Right cardiac atrium (tissue), 5 donors: ENCODE results near the gene GPR173. TPM values are rescaled to one million over a fixed set of nuclear protein-coding genes. Genes with fewer than 3 reads are reported as not detected.

Source experiments
- ATAC-seq, 2 donors: fragments of 200-7000 bp; cut with Tn5 transposase; one replicate each; pipeline versions ENCODE4 v1.8.0 to v1.9.1; 2020; ENCODE audit warnings: moderate library complexity in 2 of 2, mild to moderate bottlenecking in 1 of 2
- DNase-seq, 3 donors: peaks; one replicate each; pipeline ENCODE4 v3.0.0-alpha.2; 2020
- H3K27ac ChIP-seq: one replicate; pipeline ENCODE4 v1.5.1; 2013; ENCODE audit warnings: mild to moderate bottlenecking, low read length, control low read depth, moderate library complexity
- H3K27me3 ChIP-seq: one replicate; pipeline ENCODE4 v1.6.1; 2013; ENCODE audit not compliant: control insufficient read depth, insufficient read depth
- H3K4me1 ChIP-seq: one replicate; pipeline ENCODE4 v1.6.1; 2013; ENCODE audit warnings: low read length; ENCODE audit not compliant: control insufficient read depth, insufficient read depth
- H3K4me3 ChIP-seq: one replicate; pipeline ENCODE4 v1.5.1; 2013; ENCODE audit warnings: low read length, control low read depth
- H3K9me3 ChIP-seq: one replicate; pipeline ENCODE4 v1.6.1; 2013; ENCODE audit warnings: low read length; ENCODE audit not compliant: control insufficient read depth
- WGBS: extraction: QIAGEN DNeasy Blood & Tissue Kit; methylation state at CpG from one replicate; pipeline ENCODE4 v1.1.7; 2013; 5-methylcytosine and 5-hydroxymethylcytosine counted together
- intact Hi-C, 4 donors: fragments of 100-400 bp; cut with DNase I; formaldehyde crosslinking; loops; one replicate each; pipeline versions ENCODE4 v1.11.0 to v1.14.0; 2022 to 2023
- long read RNA-seq, 4 donors: library from polyadenylated mRNA; unstranded; transcript quantifications; one replicate each; pipeline ENCODE4 v2.0.0, GENCODE V29; 2020 to 2021
- polyA plus RNA-seq: library from polyadenylated mRNA; stranded (reverse); fragments of 200-250 nt; gene quantifications from one replicate; pipeline ENCODE4 v1.2.3, GENCODE V29; 2013
- total RNA-seq, 4 donors: library from RNA; stranded (reverse); fragmentation: NEBNext Ultra II Directional; extraction: Animal tissue kit (Norgen Biotek cat#: 25700); gene quantifications; one replicate each; pipeline ENCODE4 v1.2.1, GENCODE V29; 2021
- donor health status: healthy with polysubstance abuse.
- donor health status: DM: no; HTN: yes; CAD: no.
- donor health status: DM: no; HTN: no; CAD: no.
- donor health status: DM: no; HTN: yes; CAD: no; lungs with severe emphysema.
- donor health status: DM: yes; HTN: yes; CAD: no.

Gene GPR173
- total RNA-seq (1 to 10 TPM; 2.2 to 2.9 (median 2.5) TPM), polyA plus RNA-seq (1.00 TPM)
- long read RNA-seq, donor 1, partial matches to known transcripts, result 0 of 3 reads
- long read RNA-seq, donor 1, other reads (novel, unspliced or antisense), result 2 of 3 reads
- long read RNA-seq, donor 2, partial matches to known transcripts, result 0 of 1 reads
- long read RNA-seq, donor 2, other reads (novel, unspliced or antisense), result 0 of 1 reads
- long read RNA-seq, donor 3, partial matches to known transcripts, result 0 of 3 reads
- long read RNA-seq, donor 3, other reads (novel, unspliced or antisense), result 3 of 3 reads
- long read RNA-seq, donor 4, result 0 reads

GRCh38 chrX:53048169-53049126, at the start of gene GPR173:
Gene GPR173, plus strand, starts transcription at chrX:53048789. Its CDS starts 27,833 bp downstream, at chrX:53076622.
- WGBS, result 2% methylated on average over 30 of the region's 38 CpGs
- peak within 1 kb of the TSS; percentile 67 for H3K27ac ChIP-seq
- H3K4me3 ChIP-seq, result peak within 1 kb of the TSS; percentile 57
- H3K9me3 ChIP-seq, result no peaks in the 10 kb centered on the region
- peak; percentile 95 to 97 for ATAC-seq
- intact Hi-C loops, result no loop called here
- no peaks in the 10 kb centered on the region for H3K4me1 ChIP-seq
- no peaks in the 10 kb centered on the region for H3K27me3 ChIP-seq
- DNase-seq, result peak; percentile 71 to 85 (median 82)

GRCh38 chrX:53000447-53001135, 48.0 kb upstream of the GPR173 start:
- H3K27me3 ChIP-seq, result no peaks in the 10 kb centered on the region
- no peak for ATAC-seq

GRCh38 chrX:53001958-53002357, 46.6 kb upstream of the GPR173 start:
- Histone ChIP-seq H3K27ac (no peak overlapping the region), H3K4me3 (no peak overlapping the region), H3K27me3 (no peaks in the 10 kb centered on the region), H3K9me3 (no peaks in the 10 kb centered on the region), H3K4me1 (peaks cover 5% of the 10 kb centered on the region)
- intact Hi-C loops, result no loop called here
- no peak for DNase-seq
- WGBS, result 83% methylated on average over 2 of the region's 2 CpGs
- ATAC-seq, result no peak

More at GRCh38 chrX:53000447-53001135, 48.0 kb upstream of the GPR173 start:
- Histone ChIP-seq H3K4me1 (peaks cover 7% of the 10 kb centered on the region), H3K9me3 (no peaks in the 10 kb centered on the region), H3K4me3 (no peak overlapping the region), H3K27ac (no peak overlapping the region)
- 22% methylated on average over 36 of the region's 36 CpGs for WGBS
- intact Hi-C loops, result no loop called here
- no peak for DNase-seq

- Histone ChIP-seq H3K27me3 (no peaks in the 10 kb centered on the region), H3K4me3 (no peak overlapping the region), H3K9me3 (no peaks in the 10 kb centered on the region), H3K27ac (no peak overlapping the region), H3K4me1 (peaks cover 5% of the 10 kb centered on the region)
- 28% methylated on average over 6 of the region's 6 CpGs for WGBS
- ATAC-seq (no peak), DNase-seq (no peak)
- intact Hi-C loops, result no loop called here
These were observed 45.5 kb upstream of the GPR173 start for GRCh38 chrX:53003111-53003510.

GRCh38 chrX:53004038-53004437, 44.6 kb upstream of the GPR173 start:
- no peak for DNase-seq
- peak in 1 of 2 donors; percentile 36 for ATAC-seq
- 50% methylated on average over 4 of the region's 4 CpGs for WGBS
- H3K9me3 ChIP-seq, result no peaks in the 10 kb centered on the region
- intact Hi-C loops, result no loop called here
- H3K27ac ChIP-seq, result no peak overlapping the region
- peaks cover 5% of the 10 kb centered on the region for H3K4me1 ChIP-seq
- no peaks in the 10 kb centered on the region for H3K27me3 ChIP-seq
- no peak overlapping the region for H3K4me3 ChIP-seq

- no peaks in the 10 kb centered on the region for H3K27me3 ChIP-seq
- H3K4me3 ChIP-seq, result no peak overlapping the region
- WGBS, result 10% methylated on average over 4 of the region's 4 CpGs
- ATAC-seq (peak in 1 of 2 donors; percentile 51), DNase-seq (no peak)
- intact Hi-C loops, result no loop called here
- H3K9me3 ChIP-seq, result no peaks in the 10 kb centered on the region
- H3K4me1 ChIP-seq, result peaks cover 5% of the 10 kb centered on the region
- H3K27ac ChIP-seq, result no peak overlapping the region
These were observed 43.8 kb upstream of the GPR173 start for GRCh38 chrX:53004811-53005210.

GRCh38 chrX:53005327-53005726, 43.3 kb upstream of the GPR173 start:
- Histone ChIP-seq H3K27me3 (no peaks in the 10 kb centered on the region), H3K4me1 (peaks cover 5% of the 10 kb centered on the region), H3K4me3 (no peak overlapping the region), H3K9me3 (no peaks in the 10 kb centered on the region), H3K27ac (no peak overlapping the region)
- intact Hi-C loops, result no loop called here
- ATAC-seq, result peak in 1 of 2 donors; percentile 58
- WGBS, result 10% methylated on average over 3 of the region's 3 CpGs
- DNase-seq, result no peak

- 86% methylated on average over 1 of the region's 1 CpG for WGBS
These were observed 39.6 kb upstream of the GPR173 start for GRCh38 chrX:53009032-53009431.

GRCh38 chrX:53013291-53013690, 35.3 kb upstream of the GPR173 start:
- no peak for ATAC-seq
- no peak overlapping the region for H3K27ac ChIP-seq
- no peak overlapping the region for H3K4me3 ChIP-seq
- no peaks in the 10 kb centered on the region for H3K4me1 ChIP-seq
- no peaks in the 10 kb centered on the region for H3K27me3 ChIP-seq
- H3K9me3 ChIP-seq, result no peaks in the 10 kb centered on the region
- DNase-seq, result no peak
- 93% methylated on average over 1 of the region's 1 CpG for WGBS
- intact Hi-C loops, result no loop called here

More at GRCh38 chrX:53009032-53009431, 39.6 kb upstream of the GPR173 start:
- Histone ChIP-seq H3K4me1 (peaks cover 2% of the 10 kb centered on the region), H3K27ac (no peak overlapping the region), H3K4me3 (no peak overlapping the region), H3K27me3 (no peaks in the 10 kb centered on the region), H3K9me3 (no peaks in the 10 kb centered on the region)
- intact Hi-C loops, result no loop called here
- ATAC-seq (no peak), DNase-seq (no peak)

- DNase-seq, result no peak
- intact Hi-C loops, result no loop called here
- H3K4me3 ChIP-seq, result no peak overlapping the region
- H3K27ac ChIP-seq, result no peak overlapping the region
- no peaks in the 10 kb centered on the region for H3K27me3 ChIP-seq
- 33% methylated on average over 4 of the region's 4 CpGs for WGBS
- no peaks in the 10 kb centered on the region for H3K9me3 ChIP-seq
- ATAC-seq, result no peak
- H3K4me1 ChIP-seq, result no peaks in the 10 kb centered on the region
These were observed 30.0 kb upstream of the GPR173 start for GRCh38 chrX:53018627-53019026.
